H1 (cell line): ENCODE measurements around the gene RNF113B. TPM values are rescaled to one million over a fixed set of nuclear protein-coding genes. Genes with fewer than 3 reads are reported as not detected.

ENCODE experiments used
- CTCF ChIA-PET: fragments of 300-600 bp; sonication (Branson Sonifier 250); formaldehyde crosslinking; loops from one replicate; lab custom pipeline; 2021; ENCODE audit not compliant: partially characterized antibody; lab: Charles Lee
- POLR2A ChIA-PET: fragments of 300-600 bp; sonication (Branson Sonifier 250); formaldehyde crosslinking; loops from one replicate; lab custom pipeline; 2021; ENCODE audit warnings: inconsistent platforms; ENCODE audit not compliant: partially characterized antibody; lab: Charles Lee
- DNase-seq, 2 experiments: peaks; one replicate each; pipeline versions ENCODE4 v3.0.0 to v3.0.0-alpha.2; 2010 to 2022; ENCODE audit warnings: low spot score in 2 of 2, low read depth in 1 of 2, mixed read lengths in 1 of 2
- FAIRE-seq: peaks from 2 replicates; lab custom pipeline; 2011; peaks lifted over from hg19 to GRCh38; lab: Jason Lieb, UNC
- H2AFZ ChIP-seq: 2 replicates; pipeline ENCODE4 v1.8.1; 2012; ENCODE audit warnings: low read length, inconsistent platforms
- H2AK5ac ChIP-seq: 2 replicates; pipeline ENCODE4 v1.6.1; 2013; ENCODE audit warnings: low read depth, low read length
- H2BK120ac ChIP-seq: replicated peaks from 2 replicates; pipeline ENCODE3; 2013; ENCODE audit warnings: low read depth, low read length, inconsistent platforms
- H2BK12ac ChIP-seq: 2 replicates; pipeline ENCODE4 v1.6.1; 2013; ENCODE audit warnings: low read depth, low read length
- H2BK15ac ChIP-seq: 2 replicates; pipeline ENCODE4 v1.6.1; 2013; ENCODE audit warnings: low read length
- H2BK20ac ChIP-seq: 2 replicates; pipeline ENCODE4 v1.6.1; 2013; ENCODE audit warnings: low read length
- H2BK5ac ChIP-seq: 2 replicates; pipeline ENCODE4 v1.6.1; 2013; ENCODE audit warnings: low read depth, low read length
- H3K14ac ChIP-seq: 2 replicates; pipeline ENCODE4 v1.6.1; 2013; ENCODE audit warnings: inconsistent platforms; ENCODE audit not compliant: insufficient read length
- H3K18ac ChIP-seq: 2 replicates; pipeline ENCODE4 v1.6.1; 2013; ENCODE audit warnings: low read length; ENCODE audit errors: extremely low read depth
- H3K23ac ChIP-seq: 2 replicates; pipeline ENCODE4 v1.6.1; 2013; ENCODE audit warnings: inconsistent platforms; ENCODE audit not compliant: insufficient read length
- H3K23me2 ChIP-seq: 2 replicates; pipeline ENCODE4 v1.6.1; 2013; ENCODE audit warnings: low read depth, low read length
- H3K27ac ChIP-seq: 2 replicates; pipeline ENCODE4 v1.6.1; 2011; ENCODE audit warnings: low read depth, low read length, inconsistent platforms
- H3K27me3 ChIP-seq, 4 experiments: replicated peaks in 1 of 4; 1 replicate in 1 of 4; 2 replicates in 3 of 4; pipeline versions ENCODE4 v1.6.1 to v1.8.1; 2011 to 2013; ENCODE audit warnings: low read length in 3 of 4, mild to moderate bottlenecking in 3 of 4, inconsistent platforms in 2 of 4, mixed read lengths in 2 of 4, moderate library complexity in 1 of 4; ENCODE audit not compliant: control insufficient read depth in 3 of 4, insufficient read depth in 3 of 4; ENCODE audit errors: extremely low read depth in 1 of 4
- H3K36me3 ChIP-seq, 4 experiments: 2 replicates each; pipeline versions ENCODE4 v1.6.1 to v1.8.1; 2011 to 2013; ENCODE audit warnings: mild to moderate bottlenecking in 4 of 4, low read length in 3 of 4, moderate library complexity in 2 of 4, control low read depth in 1 of 4, inconsistent platforms in 1 of 4; ENCODE audit not compliant: insufficient read depth in 4 of 4, control insufficient read depth in 2 of 4
- H3K4ac ChIP-seq: replicated peaks from 2 replicates; pipeline ENCODE3; 2013; ENCODE audit warnings: low read length, low read depth, mixed read lengths, inconsistent platforms; ENCODE audit not compliant: insufficient read length
- H3K4me1 ChIP-seq, 4 experiments: replicated peaks in 1 of 4; 1 replicate in 1 of 4; 2 replicates in 3 of 4; pipeline versions ENCODE4 v1.6.1 to v1.8.1; 2011 to 2013; ENCODE audit warnings: low read length in 3 of 4, inconsistent platforms in 2 of 4, mixed read lengths in 1 of 4; ENCODE audit not compliant: insufficient read depth in 4 of 4, control insufficient read depth in 3 of 4
- H3K4me2 ChIP-seq, 2 experiments: 2 replicates each; pipeline versions ENCODE4 v1.6.1 to v1.8.1; 2011 to 2013; ENCODE audit warnings: low read depth in 2 of 2, low read length in 2 of 2, control low read depth in 1 of 2, inconsistent platforms in 1 of 2, mild to moderate bottlenecking in 1 of 2; ENCODE audit not compliant: insufficient read depth in 1 of 2
- H3K4me3 ChIP-seq, 4 experiments: fragments of 200-600, 300-600 bp in 1 of 4; sonication (generic), shearing (Covaris generic), sonication (Bioruptor Twin) in 1 of 4; 2 replicates each; pipeline versions ENCODE4 v1.5.1 to v1.8.1; 2011 to 2016; ENCODE audit warnings: low read length in 4 of 4, low read depth in 3 of 4, control low read depth in 2 of 4, inconsistent platforms in 2 of 4, mild to moderate bottlenecking in 2 of 4, mixed read lengths in 1 of 4, moderate library complexity in 1 of 4; ENCODE audit not compliant: insufficient read depth in 2 of 4; ENCODE audit errors: extremely low read depth in 1 of 4
- H3K56ac ChIP-seq: replicated peaks from 2 replicates; pipeline ENCODE3; 2013; ENCODE audit warnings: low read depth, mild to moderate bottlenecking, mixed read lengths, low read length, inconsistent platforms; ENCODE audit not compliant: insufficient read length
- H3K79me1 ChIP-seq: 2 replicates; pipeline ENCODE4 v1.6.1; 2013; ENCODE audit warnings: low read depth, low read length, control low read depth
- H3K79me2 ChIP-seq, 2 experiments: 2 replicates each; pipeline versions ENCODE4 v1.6.1 to v1.8.1; 2012 to 2013; ENCODE audit warnings: low read length in 2 of 2, mild to moderate bottlenecking in 2 of 2, inconsistent platforms in 1 of 2; ENCODE audit not compliant: insufficient read depth in 2 of 2, control insufficient read depth in 1 of 2
- H3K9ac ChIP-seq, 4 experiments: replicated peaks in 1 of 4; 1 replicate in 1 of 4; 2 replicates in 3 of 4; pipeline versions ENCODE4 v1.6.1 to v1.8.1; 2011 to 2013; ENCODE audit warnings: low read depth in 3 of 4, low read length in 3 of 4, control low read depth in 2 of 4, mild to moderate bottlenecking in 2 of 4, moderate library complexity in 2 of 4, inconsistent platforms in 1 of 4; ENCODE audit errors: extremely low read depth in 1 of 4
- H3K9me3 ChIP-seq, 2 experiments: 2 replicates each; pipeline versions ENCODE4 v1.6.1 to v1.8.1; 2012 to 2013; ENCODE audit warnings: mild to moderate bottlenecking in 2 of 2, moderate library complexity in 2 of 2, control low read depth in 1 of 2, inconsistent platforms in 1 of 2, low read depth in 1 of 2, low read length in 1 of 2, mixed read lengths in 1 of 2; ENCODE audit not compliant: insufficient read depth in 2 of 2
- H4K20me1 ChIP-seq, 2 experiments: replicated peaks in 1 of 2; 2 replicates each; pipeline versions ENCODE3 to v1.8.1; 2011 to 2013; ENCODE audit warnings: inconsistent platforms in 2 of 2, low read length in 2 of 2, mild to moderate bottlenecking in 1 of 2; ENCODE audit not compliant: insufficient read depth in 2 of 2, control insufficient read depth in 1 of 2
- H4K5ac ChIP-seq: 2 replicates; pipeline ENCODE4 v1.6.1; 2013; ENCODE audit warnings: low read length, low read depth, mixed read lengths, inconsistent platforms; ENCODE audit not compliant: insufficient read length
- H4K8ac ChIP-seq: 2 replicates; pipeline ENCODE4 v1.8.0; 2013; ENCODE audit warnings: mild to moderate bottlenecking, moderate library complexity, low read length, inconsistent platforms; ENCODE audit not compliant: insufficient read depth; ENCODE audit errors: extremely low read depth
- H4K91ac ChIP-seq: replicated peaks from 2 replicates; pipeline ENCODE3; 2013; ENCODE audit warnings: low read length, mixed read lengths, inconsistent platforms; ENCODE audit not compliant: insufficient read length
- BRCA1 ChIP-seq: IDR thresholded peaks from 2 replicates; pipeline ENCODE4 v1.6.1; 2012; ENCODE audit warnings: low read depth, low read length, improper control_type of control experiment
- CHD2 ChIP-seq: IDR thresholded peaks from 2 replicates; pipeline ENCODE4 v1.6.1; 2012; ENCODE audit warnings: low read length, improper control_type of control experiment
- NRF1 ChIP-seq: IDR thresholded peaks from 2 replicates; pipeline ENCODE4 v1.6.1; 2011; ENCODE audit warnings: mild to moderate bottlenecking, low read depth, low read length, improper control_type of control experiment
- WGBS, 2 experiments: shearing (Covaris generic) in 1 of 2; methylation state at CpG; one replicate each; pipeline versions ENCODE4 v1.1.6 to v1.1.7; 2013 to 2015; ENCODE audit warnings: low lambda C conversion rate in 2 of 2, mixed read lengths in 2 of 2, inconsistent platforms in 1 of 2, low coverage in 1 of 2, missing lambda C conversion rate in 1 of 2; ENCODE audit not compliant: insufficient replicate concordance in 2 of 2, insufficient coverage in 1 of 2, insufficient read length in 1 of 2; ENCODE audit errors: extremely low coverage in 1 of 2, missing lambda C conversion rate in 1 of 2; 5-methylcytosine and 5-hydroxymethylcytosine counted together
- polyA plus RNA-seq, 7 experiments: library from polyadenylated mRNA; depleted of rRNA in 3 of 7; stranded (reverse) in 5 of 7; unstranded in 2 of 7; fragments of >200 nt in 5 of 7; fragments of 200-250 nt in 2 of 7; gene quantifications; 1 replicate in 5 of 7; 2 replicates in 1 of 7; 4 replicates in 1 of 7; pipeline versions ENCODE4 v1.2.1 to v1.2.3, GENCODE V29; 2011 to 2013; ENCODE audit warnings: missing spikeins in 2 of 7, mixed read lengths in 2 of 7
- total RNA-seq: library from RNA; stranded (reverse); fragmentation: NEBNext Ultra II Directional; extraction: Animal tissue kit (Norgen Biotek cat#: 25700); gene quantifications from 2 replicates; pipeline ENCODE4 v1.2.1, GENCODE V29; 2021

RNF113B gene
- total and polyA plus RNA-seq, 2 of the 8 experiments (the other 6 are each of a cell fraction or from before 2014, with no cell fraction given): not detected

DNA sequence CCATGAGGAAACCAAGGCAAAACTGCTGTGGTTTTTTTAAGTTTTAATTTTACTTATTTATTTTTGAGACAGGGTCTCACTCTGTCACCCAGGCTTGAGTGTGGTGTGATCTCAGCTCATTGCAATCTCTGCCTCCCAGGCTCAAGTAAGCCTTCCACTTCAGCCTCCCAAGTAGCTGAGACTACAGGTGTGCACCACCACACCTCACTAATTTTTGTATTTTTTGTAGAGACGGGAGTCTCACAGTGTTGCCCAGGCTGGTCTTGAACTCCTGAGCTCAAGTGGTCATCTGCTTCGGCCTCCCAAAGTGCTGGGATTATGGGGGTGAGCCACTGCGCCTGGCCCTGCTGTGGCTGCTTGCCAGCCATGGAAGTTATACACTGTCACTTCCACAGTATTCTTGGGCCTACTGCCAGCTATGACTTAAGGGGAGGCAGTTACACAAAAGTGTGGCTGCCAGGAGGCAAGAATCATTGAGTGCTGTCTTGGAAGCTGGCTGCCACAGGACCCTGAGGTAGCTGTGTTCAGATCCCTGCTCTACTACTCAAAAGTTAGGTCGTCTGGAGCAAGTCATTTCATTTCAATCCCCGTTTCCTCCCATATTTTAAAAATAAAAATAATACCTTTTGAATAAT, 21.5 kb downstream of the RNF113B start:
- Histone ChIP-seq H3K23ac (no peak overlapping the region), H2BK120ac (no peak overlapping the region), H3K9ac (no peak overlapping the region), H2BK20ac (no peak overlapping the region), H4K20me1 (peaks cover 0 to 4% of the 10 kb centered on the region in 2 experiments), H2BK5ac (no peak overlapping the region), H3K14ac (no peak overlapping the region), H3K23me2 (no peaks in the 10 kb centered on the region), H2BK12ac (no peak overlapping the region), H4K5ac (no peak overlapping the region), H2BK15ac (no peak overlapping the region), H2AFZ (no peak overlapping the region), H3K4me1 (peaks cover 3 to 13% (median 8%) of the 10 kb centered on the region in 4 experiments; a peak in 5 of 7 replicates), H4K8ac (no peak overlapping the region), H3K27ac (no peak overlapping the region), H3K56ac (no peak overlapping the region), H3K18ac (no peak overlapping the region), H3K27me3 (no peaks in the 10 kb centered on the region), H3K4me3 (no peak overlapping the region), H3K79me2 (peaks cover 0 to 80% of the 10 kb centered on the region in 2 experiments; a peak in 3 of 4 replicates), H3K4me2 (no peak overlapping the region), H3K79me1 (peaks cover 7% of the 10 kb centered on the region; the same call in 1 of the 2 replicates), H2AK5ac (no peak overlapping the region), H3K36me3 (peaks cover 0 to 3% (median 1%) of the 10 kb centered on the region in 4 experiments; a peak in 3 of 8 replicates), H3K4ac (no peak overlapping the region), H3K9me3 (no peaks in the 10 kb centered on the region), H4K91ac (no peak overlapping the region)
- whole genome bisulfite sequencing, 2 experiments: 90 to 100% methylated on average over 1 to 5 of the region's 5 CpGs
- DNase-seq (no peak), FAIRE-seq (no peak)
- CTCF ChIA-PET: interaction anchor here (0.7 to 2.0 kb wide), 6 partner anchors 10 to 150 kb away, joined by 3 to 5 read pairs (median 3); no protein-coding TSS in a partner anchor
- POLR2A ChIA-PET: interaction anchor here (0.6 to 0.7 kb wide), 2 partner anchors 98 to 193 kb away, joined by 3 read pairs; no protein-coding TSS in a partner anchor
- TF ChIP-seq NRF1: no peak
- TF ChIP-seq CHD2: no peak
- no peak for TF ChIP-seq BRCA1
